Thoracic aorta (tissue), 2 donors: ENCODE data around the gene SPOCK2. TPM values are rescaled to one million over a fixed set of nuclear protein-coding genes. Genes with fewer than 3 reads are reported as not detected.

Experiments
- ATAC-seq: fragments of 150-250 bp; one replicate; pipeline ENCODE4 v1.8.0; 2017; ENCODE audit warnings: low read depth; ENCODE audit not compliant: insufficient number of reproducible peaks, low FRiP score
- DNase-seq: peaks from one replicate; pipeline ENCODE4 v3.0.0-alpha.2; 2020; ENCODE audit warnings: low spot score
- H3K27ac ChIP-seq, 2 donors: fragments of 200-600 bp; sonication (generic); 1 replicate in 1 of 2; 2 replicates in 1 of 2; pipeline ENCODE4 v1.5.1; 2016; ENCODE audit warnings: mild to moderate bottlenecking in 2 of 2, moderate library complexity in 2 of 2
- H3K27me3 ChIP-seq: fragments of 200-600 bp; sonication (generic); replicated peaks from 2 replicates; pipeline ENCODE4 v1.6.0; 2016; ENCODE audit warnings: mild to moderate bottlenecking; ENCODE audit not compliant: insufficient read depth
- H3K36me3 ChIP-seq: fragments of 200-600 bp; sonication (generic); one replicate; pipeline ENCODE4 v1.5.1; 2016
- H3K4me1 ChIP-seq, 2 donors: fragments of 200-600 bp; sonication (generic); 1 replicate in 1 of 2; 2 replicates in 1 of 2; pipeline versions ENCODE4 v1.5.1 to v1.6.0; 2016; ENCODE audit warnings: low read depth in 2 of 2, mild to moderate bottlenecking in 1 of 2; ENCODE audit not compliant: control insufficient read depth in 1 of 2
- H3K4me3 ChIP-seq: fragments of 200-600 bp; sonication (generic); 2 replicates; pipeline ENCODE4 v1.5.1; 2016; ENCODE audit warnings: mild to moderate bottlenecking
- H3K9me3 ChIP-seq: fragments of 200-600 bp; sonication (generic); 2 replicates; pipeline ENCODE4 v1.5.1; 2016
- total RNA-seq, 2 donors: library from RNA; depleted of rRNA; stranded (reverse); fragments of >200 nt; gene quantifications; one replicate each; pipeline versions ENCODE4 v1.1.0 to v1.2.3, GENCODE V29; 2016
- TF ChIP-seq, protein P1 (sequence below): fragments of 200-600 bp; sonication (generic); IDR thresholded peaks from one replicate; pipeline ENCODE4 v1.5.1; 2019; ENCODE audit warnings: antibody characterized with exemption

Gene SPOCK2
- total RNA-seq, 2 donors from 2014 or later, result 3.5 to 13.8 TPM

GRCh38 chr10:72073708-72074573 lies 14.4 kb downstream of the SPOCK2 start:
- Histone ChIP-seq H3K4me3 (no peak overlapping the region), H3K4me1 (peaks cover 0 to 5% of the 10 kb centered on the region in 2 donors), H3K27me3 (no peaks in the 10 kb centered on the region), H3K27ac (no peak overlapping the region), H3K36me3 (no peaks in the 10 kb centered on the region), H3K9me3 (no peaks in the 10 kb centered on the region)
- TF ChIP-seq, protein P1, sequence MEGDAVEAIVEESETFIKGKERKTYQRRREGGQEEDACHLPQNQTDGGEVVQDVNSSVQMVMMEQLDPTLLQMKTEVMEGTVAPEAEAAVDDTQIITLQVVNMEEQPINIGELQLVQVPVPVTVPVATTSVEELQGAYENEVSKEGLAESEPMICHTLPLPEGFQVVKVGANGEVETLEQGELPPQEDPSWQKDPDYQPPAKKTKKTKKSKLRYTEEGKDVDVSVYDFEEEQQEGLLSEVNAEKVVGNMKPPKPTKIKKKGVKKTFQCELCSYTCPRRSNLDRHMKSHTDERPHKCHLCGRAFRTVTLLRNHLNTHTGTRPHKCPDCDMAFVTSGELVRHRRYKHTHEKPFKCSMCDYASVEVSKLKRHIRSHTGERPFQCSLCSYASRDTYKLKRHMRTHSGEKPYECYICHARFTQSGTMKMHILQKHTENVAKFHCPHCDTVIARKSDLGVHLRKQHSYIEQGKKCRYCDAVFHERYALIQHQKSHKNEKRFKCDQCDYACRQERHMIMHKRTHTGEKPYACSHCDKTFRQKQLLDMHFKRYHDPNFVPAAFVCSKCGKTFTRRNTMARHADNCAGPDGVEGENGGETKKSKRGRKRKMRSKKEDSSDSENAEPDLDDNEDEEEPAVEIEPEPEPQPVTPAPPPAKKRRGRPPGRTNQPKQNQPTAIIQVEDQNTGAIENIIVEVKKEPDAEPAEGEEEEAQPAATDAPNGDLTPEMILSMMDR, result no peak
- ATAC-seq (no peak), DNase-seq (no peak)

DNA sequence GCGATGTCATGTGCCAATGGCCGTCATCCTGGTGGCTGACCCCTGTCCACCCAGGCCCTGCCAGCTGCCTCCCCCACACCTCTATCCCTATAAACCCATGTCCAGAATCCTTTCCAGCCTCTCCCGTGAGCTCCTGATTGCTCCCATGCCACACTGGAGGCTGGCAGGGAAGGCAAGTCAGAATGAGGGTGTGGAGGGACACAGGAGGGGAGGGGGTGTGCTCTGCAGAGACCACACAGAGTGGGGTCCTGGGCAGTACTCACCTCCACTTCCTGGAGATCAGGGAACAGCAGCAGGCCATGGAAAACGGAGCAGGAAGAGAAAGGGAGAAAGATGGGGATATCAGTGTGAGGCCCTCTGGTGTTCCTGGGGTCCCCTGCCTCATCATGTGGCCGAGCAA lies 15.7 kb downstream of the SPOCK2 start:
- Histone ChIP-seq H3K36me3 (no peaks in the 10 kb centered on the region), H3K4me1 (peaks cover 0 to 9% of the 10 kb centered on the region in 2 donors), H3K9me3 (no peaks in the 10 kb centered on the region), H3K27me3 (no peaks in the 10 kb centered on the region), H3K27ac (no peak overlapping the region), H3K4me3 (no peak overlapping the region)
- TF ChIP-seq, protein P1, result no peak
- no peak for ATAC-seq
- no peak for DNase-seq

DNA sequence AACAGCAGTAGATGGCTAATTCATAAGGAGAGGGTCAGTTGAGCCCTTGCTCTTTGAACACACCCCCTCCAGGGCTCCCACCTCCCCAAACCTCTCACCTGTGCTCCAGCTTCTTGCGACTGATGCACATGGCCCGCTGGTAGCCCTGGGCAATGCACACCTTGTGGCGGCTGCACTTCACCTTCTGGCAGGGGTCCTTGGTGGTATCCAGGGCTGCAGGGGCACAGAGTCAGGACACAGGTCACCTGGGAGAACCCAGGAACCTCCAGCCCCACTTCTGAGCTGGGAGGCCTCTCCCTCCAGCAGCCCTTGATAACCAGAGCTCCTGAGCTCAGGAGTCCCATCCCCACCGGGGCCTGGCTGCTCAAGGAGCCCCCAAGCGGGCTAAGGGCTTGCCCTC lies 16.3 kb downstream of the SPOCK2 start:
- DNase-seq, result no peak
- no peak overlapping the region for H3K4me3 ChIP-seq
- no peaks in the 10 kb centered on the region for H3K9me3 ChIP-seq
- no peaks in the 10 kb centered on the region for H3K27me3 ChIP-seq
- no peak for ATAC-seq
- no peak overlapping the region for H3K27ac ChIP-seq
- H3K36me3 ChIP-seq, result no peaks in the 10 kb centered on the region
- TF ChIP-seq, protein P1, result no peak
- H3K4me1 ChIP-seq, result peaks cover 0 to 9% of the 10 kb centered on the region in 2 donors

DNA sequence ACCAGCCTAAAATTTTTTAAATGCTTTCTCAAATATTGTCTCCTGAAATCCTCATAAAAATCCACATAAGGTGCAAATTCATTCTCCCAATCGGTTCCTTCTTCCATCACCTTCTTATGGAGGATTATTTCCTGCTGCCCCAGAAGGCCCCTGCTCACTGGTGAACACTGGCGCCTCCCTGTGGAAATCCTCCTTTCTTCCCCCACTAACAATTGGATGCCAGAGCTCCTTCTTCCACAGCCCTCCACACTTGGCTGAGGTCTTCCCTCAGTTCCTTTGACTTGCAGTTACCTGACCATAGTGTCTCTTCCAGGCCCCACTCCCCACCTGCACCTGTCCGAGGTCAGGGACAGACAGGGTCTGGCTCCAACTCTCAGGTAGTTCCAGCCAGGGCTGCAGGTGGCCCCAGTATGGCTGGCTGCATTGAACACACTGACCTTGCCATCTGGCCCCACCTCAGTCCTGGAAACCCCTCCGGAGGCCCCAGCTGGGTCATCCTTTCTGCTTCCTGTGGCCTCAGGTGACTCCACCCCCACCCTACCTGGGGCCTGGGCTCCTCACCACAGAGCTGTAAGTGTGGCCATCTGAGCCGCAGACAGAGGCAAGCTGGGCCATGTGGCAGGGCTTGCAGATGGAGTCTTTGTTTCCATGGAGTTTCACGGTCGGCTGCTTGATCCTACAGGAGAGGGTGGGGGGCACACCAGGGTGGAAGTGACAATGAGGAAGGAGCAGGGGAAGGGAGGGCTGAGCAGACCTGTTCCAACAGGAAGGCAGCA lies 18.4 kb downstream of the SPOCK2 start:
- H3K36me3 ChIP-seq, result no peaks in the 10 kb centered on the region
- H3K27me3 ChIP-seq, result no peaks in the 10 kb centered on the region
- H3K27ac ChIP-seq, result no peak overlapping the region
- DNase-seq (no peak), ATAC-seq (no peak)
- no peak overlapping the region for H3K4me3 ChIP-seq
- no peaks in the 10 kb centered on the region for H3K9me3 ChIP-seq
- H3K4me1 ChIP-seq, result peaks cover 0 to 9% of the 10 kb centered on the region in 2 donors
- TF ChIP-seq, protein P1, result no peak

DNA sequence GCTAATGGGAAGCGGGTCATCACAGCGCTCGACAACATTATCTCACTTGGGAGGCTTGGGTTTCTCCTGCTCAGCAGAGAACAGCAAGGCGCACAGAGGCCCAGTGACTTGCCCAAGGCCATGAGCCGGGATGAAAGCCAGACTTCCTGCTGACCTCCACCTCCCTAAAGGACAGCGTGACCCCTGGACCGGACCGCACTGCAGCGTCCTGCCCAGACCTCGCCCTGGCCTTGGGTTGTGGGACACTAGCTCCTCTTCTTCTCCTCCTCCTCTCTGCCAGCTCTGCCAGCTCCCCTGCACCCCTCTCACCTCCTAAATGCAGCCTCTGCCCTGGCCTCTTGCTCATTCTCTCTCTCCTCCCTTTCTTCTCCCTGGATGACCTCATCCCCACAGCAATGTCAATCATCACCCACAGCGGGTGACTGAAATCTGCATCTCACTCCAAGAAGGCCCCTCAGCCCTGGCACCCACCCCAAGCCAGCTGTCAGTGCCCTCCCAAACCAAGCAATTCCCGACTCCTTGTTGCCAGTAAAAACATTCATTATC lies 19.4 kb downstream of the SPOCK2 start:
- no peak for ATAC-seq
- Histone ChIP-seq H3K4me1 (peaks cover 0 to 9% of the 10 kb centered on the region in 2 donors), H3K27ac (no peak overlapping the region)

More for the DNA sequence above, 19.4 kb downstream of the SPOCK2 start:
- Histone ChIP-seq H3K4me3 (no peak overlapping the region), H3K27me3 (no peaks in the 10 kb centered on the region), H3K9me3 (no peaks in the 10 kb centered on the region), H3K36me3 (no peaks in the 10 kb centered on the region)
- TF ChIP-seq, protein P1, result no peak
- DNase-seq, result no peak
